Stimulated activated naive CD8-positive, alpha-beta T cell treated with anti-CD3 and anti-CD28 coated beads, Interleukin-15, Interleukin-2, amounts not matched to agents 100 ng/mL and 50 ng/mL, for 24 hours (primary cell): Measurements from ENCODE around the gene LY6G6C.

Experiments
- H3K27ac Mint-ChIP-seq: one replicate; pipeline ENCODE4 v1.8.0; 2021; ENCODE audit warnings: mild to moderate bottlenecking, mixed read lengths
- H3K27me3 Mint-ChIP-seq: one replicate; pipeline ENCODE4 v1.8.0; 2021; ENCODE audit warnings: mixed read lengths
- H3K36me3 Mint-ChIP-seq: one replicate; pipeline ENCODE4 v1.8.0; 2021; ENCODE audit warnings: low read depth, mixed read lengths
- H3K4me1 Mint-ChIP-seq: one replicate; pipeline ENCODE4 v1.8.0; 2021; ENCODE audit warnings: low read depth, mixed read lengths
- H3K4me3 Mint-ChIP-seq: one replicate; pipeline ENCODE4 v1.8.0; 2021; ENCODE audit warnings: mild to moderate bottlenecking, mixed read lengths
- H3K9me3 Mint-ChIP-seq: one replicate; pipeline ENCODE4 v1.8.0; 2021; ENCODE audit warnings: mixed read lengths

Gene LY6G6C

GRCh38 chr6:31723980-31724691 is 2.6 kb upstream of the LY6G6C start:
- Mint-ChIP-seq H3K27ac (no peak overlapping the region), H3K27me3 (no peaks in the 10 kb centered on the region), H3K9me3 (no peaks in the 10 kb centered on the region), H3K4me3 (no peak overlapping the region), H3K4me1 (peaks cover 44% of the 10 kb centered on the region), H3K36me3 (peaks cover 18% of the 10 kb centered on the region)

- H3K9me3 Mint-ChIP-seq: no peaks in the 10 kb centered on the region
- H3K27ac Mint-ChIP-seq: peak within 1 kb of the TSS; percentile 24
- no peak within 1 kb of the TSS for H3K4me3 Mint-ChIP-seq
- no peaks in the 10 kb centered on the region for H3K27me3 Mint-ChIP-seq
- H3K36me3 Mint-ChIP-seq: peaks cover 18% of the 10 kb centered on the region
- peaks cover 37% of the 10 kb centered on the region for H3K4me1 Mint-ChIP-seq
These were observed 1.9 kb upstream of the LY6G6C start, which contains the start of gene MPIG6B for GRCh38 chr6:31723245-31723979. TSS of gene MPIG6B (plus strand) at chr6:31723373. CDS start at chr6:31723384, 11 bp downstream.

- no peak overlapping the region for H3K4me3 Mint-ChIP-seq
- no peaks in the 10 kb centered on the region for H3K27me3 Mint-ChIP-seq
- no peaks in the 10 kb centered on the region for H3K9me3 Mint-ChIP-seq
- peaks cover 12% of the 10 kb centered on the region for H3K36me3 Mint-ChIP-seq
- H3K4me1 Mint-ChIP-seq: peaks cover 27% of the 10 kb centered on the region
- H3K27ac Mint-ChIP-seq: no peak overlapping the region
These were observed 627 bp upstream of the LY6G6C start for GRCh38 chr6:31722173-31722572.

GRCh38 chr6:31720196-31720770 is 1.3 kb downstream of the LY6G6C start:
- no peaks in the 10 kb centered on the region for H3K27me3 Mint-ChIP-seq
- no peak overlapping the region for H3K4me3 Mint-ChIP-seq
- H3K9me3 Mint-ChIP-seq: no peaks in the 10 kb centered on the region
- no peak overlapping the region for H3K27ac Mint-ChIP-seq
- H3K36me3 Mint-ChIP-seq: no peaks in the 10 kb centered on the region
- peaks cover 10% of the 10 kb centered on the region for H3K4me1 Mint-ChIP-seq

GRCh38 chr6:31719001-31719400 is 2.5 kb downstream of the LY6G6C start:
- Mint-ChIP-seq H3K4me3 (no peak overlapping the region), H3K27me3 (no peaks in the 10 kb centered on the region), H3K4me1 (peaks cover 12% of the 10 kb centered on the region), H3K9me3 (no peaks in the 10 kb centered on the region), H3K27ac (no peak overlapping the region), H3K36me3 (no peaks in the 10 kb centered on the region)

GRCh38 chr6:31718265-31718664 is 3.3 kb downstream of the LY6G6C start:
- Mint-ChIP-seq H3K27ac (no peak overlapping the region), H3K27me3 (no peaks in the 10 kb centered on the region), H3K4me3 (no peak overlapping the region), H3K9me3 (no peaks in the 10 kb centered on the region), H3K4me1 (peaks cover 8% of the 10 kb centered on the region), H3K36me3 (no peaks in the 10 kb centered on the region)

- Mint-ChIP-seq H3K4me3 (no peak overlapping the region), H3K9me3 (no peaks in the 10 kb centered on the region), H3K27ac (no peak overlapping the region), H3K36me3 (no peaks in the 10 kb centered on the region), H3K4me1 (peaks cover 7% of the 10 kb centered on the region), H3K27me3 (no peaks in the 10 kb centered on the region)
These were observed 3.9 kb downstream of the LY6G6C start for GRCh38 chr6:31717499-31718222.

GRCh38 chr6:31715022-31715958 is 6.3 kb downstream of the LY6G6C start, which contains the start of gene LY6G6D:
TSS of gene LY6G6D (plus strand) at chr6:31715348. CDS start at chr6:31715356, 8 bp downstream.
- Mint-ChIP-seq H3K9me3 (no peaks in the 10 kb centered on the region), H3K27me3 (no peaks in the 10 kb centered on the region), H3K4me1 (peaks cover 14% of the 10 kb centered on the region), H3K36me3 (no peaks in the 10 kb centered on the region), H3K27ac (no peak within 1 kb of the TSS), H3K4me3 (no peak within 1 kb of the TSS)

- Mint-ChIP-seq H3K9me3 (no peaks in the 10 kb centered on the region), H3K36me3 (no peaks in the 10 kb centered on the region), H3K27me3 (no peaks in the 10 kb centered on the region), H3K4me1 (peaks cover 14% of the 10 kb centered on the region), H3K4me3 (no peak overlapping the region), H3K27ac (no peak overlapping the region)
These were observed 7.4 kb downstream of the LY6G6C start for GRCh38 chr6:31713991-31714684.

GRCh38 chr6:31713465-31713864 is 8.1 kb downstream of the LY6G6C start:
- Mint-ChIP-seq H3K36me3 (no peaks in the 10 kb centered on the region), H3K27ac (no peak overlapping the region), H3K27me3 (no peaks in the 10 kb centered on the region), H3K9me3 (no peaks in the 10 kb centered on the region), H3K4me1 (peaks cover 14% of the 10 kb centered on the region), H3K4me3 (no peak overlapping the region)

GRCh38 chr6:31712296-31712695 is 9.2 kb downstream of the LY6G6C start:
- Mint-ChIP-seq H3K27me3 (no peaks in the 10 kb centered on the region), H3K9me3 (no peaks in the 10 kb centered on the region), H3K4me1 (peaks cover 14% of the 10 kb centered on the region), H3K27ac (no peak overlapping the region), H3K4me3 (no peak overlapping the region), H3K36me3 (no peaks in the 10 kb centered on the region)

- Mint-ChIP-seq H3K36me3 (no peaks in the 10 kb centered on the region), H3K27ac (no peak overlapping the region), H3K4me1 (peaks cover 14% of the 10 kb centered on the region), H3K27me3 (no peaks in the 10 kb centered on the region), H3K9me3 (no peaks in the 10 kb centered on the region), H3K4me3 (no peak overlapping the region)
These were observed 10.3 kb downstream of the LY6G6C start for GRCh38 chr6:31711233-31711632.

- H3K36me3 Mint-ChIP-seq: no peaks in the 10 kb centered on the region
- H3K27me3 Mint-ChIP-seq: no peaks in the 10 kb centered on the region
- no peak overlapping the region for H3K27ac Mint-ChIP-seq
- H3K4me3 Mint-ChIP-seq: no peak overlapping the region
- H3K9me3 Mint-ChIP-seq: no peaks in the 10 kb centered on the region
- peaks cover 14% of the 10 kb centered on the region for H3K4me1 Mint-ChIP-seq
These were observed 10.9 kb downstream of the LY6G6C start for GRCh38 chr6:31710523-31711219.
